WTC11 (cell line): ENCODE results near the gene SMTN. TPM values are rescaled to one million over a fixed set of nuclear protein-coding genes. Genes with fewer than 3 reads are reported as not detected.

ENCODE experiments used
- ATAC-seq: fragments of 200-7000 bp; cut with Tn5 transposase; 2 replicates; pipeline ENCODE4 v1.10.0; 2021; ENCODE audit warnings: mild to moderate bottlenecking, moderate library complexity
- CTCF ChIA-PET: fragments of 300-600 bp; sonication (Branson Sonifier 250); formaldehyde crosslinking; loops from one replicate; lab custom pipeline; 2021; ENCODE audit warnings: antibody characterized with exemption; lab: Charles Lee
- POLR2A ChIA-PET: fragments of 350-600 bp; sonication (Branson Sonifier 250); formaldehyde crosslinking; loops from one replicate; lab custom pipeline; 2021; ENCODE audit warnings: antibody characterized with exemption; lab: Charles Lee
- DNase-seq: peaks from one replicate; pipeline ENCODE4 v3.0.0; 2021; ENCODE audit warnings: low spot score
- H3K27ac Mint-ChIP-seq: 2 replicates; pipeline ENCODE4 v1.8.0; 2021; ENCODE audit warnings: mixed read lengths
- H3K27me3 Mint-ChIP-seq: 2 replicates; pipeline ENCODE4 v1.8.0; 2021; ENCODE audit warnings: low read depth, mild to moderate bottlenecking, moderate library complexity, mixed read lengths
- H3K36me3 Mint-ChIP-seq: 2 replicates; pipeline ENCODE4 v1.8.0; 2021; ENCODE audit warnings: mixed read lengths
- H3K4me1 Mint-ChIP-seq: 2 replicates; pipeline ENCODE4 v1.8.0; 2022; ENCODE audit warnings: mixed read lengths
- H3K4me3 Mint-ChIP-seq: 2 replicates; pipeline ENCODE4 v1.8.0; 2021; ENCODE audit warnings: mild to moderate bottlenecking, moderate library complexity, mixed read lengths
- H3K9me3 Mint-ChIP-seq: 2 replicates; pipeline ENCODE4 v1.8.0; 2021; ENCODE audit warnings: mixed read lengths
- ATF1 ChIP-seq: sonication (generic); formaldehyde crosslinking; IDR thresholded peaks from 2 replicates; pipeline ENCODE4 v1.8.1; 2023; ENCODE audit warnings: mild to moderate bottlenecking, moderate library complexity, missing genetic modification reagents
- E2F4 ChIP-seq: sonication (generic); formaldehyde crosslinking; IDR thresholded peaks from 2 replicates; pipeline ENCODE4 v1.8.1; 2022; ENCODE audit warnings: low read depth, mild to moderate bottlenecking, moderate library complexity, missing genetic modification reagents, borderline replicate concordance
- ELF4 ChIP-seq: sonication (generic); formaldehyde crosslinking; IDR thresholded peaks from 2 replicates; pipeline ENCODE4 v1.8.1; 2022; ENCODE audit warnings: low read depth, mild to moderate bottlenecking, moderate library complexity, missing genetic modification reagents
- IRF1 ChIP-seq: sonication (generic); formaldehyde crosslinking; IDR thresholded peaks from 2 replicates; pipeline ENCODE4 v1.8.0; 2023; ENCODE audit warnings: missing genetic modification reagents
- MXD4 ChIP-seq: fragments of 250-450 bp; sonication (Bioruptor Pico); IDR thresholded peaks from 2 replicates; pipeline ENCODE4 v1.8.0; 2021; ENCODE audit warnings: mild to moderate bottlenecking, moderate library complexity, borderline replicate concordance
- NFATC4 ChIP-seq: fragments of 250-450 bp; sonication (Bioruptor Pico); IDR thresholded peaks from 2 replicates; pipeline ENCODE4 v1.9.0; 2021; ENCODE audit warnings: mild to moderate bottlenecking
- NFYB ChIP-seq: sonication (generic); formaldehyde crosslinking; conservative IDR thresholded peaks from 2 replicates; pipeline ENCODE4 v1.8.0; 2022; ENCODE audit warnings: low read depth, missing genetic modification reagents
- RELA ChIP-seq: sonication (generic); formaldehyde crosslinking; IDR thresholded peaks from 2 replicates; pipeline ENCODE4 v1.8.1; 2022; ENCODE audit warnings: missing genetic modification reagents, mild to moderate bottlenecking, borderline replicate concordance
- RORB ChIP-seq: fragments of 250-450 bp; sonication (Bioruptor Pico); IDR thresholded peaks from 2 replicates; pipeline ENCODE4 v1.9.0; 2021; ENCODE audit warnings: mild to moderate bottlenecking
- SMAD3 ChIP-seq: sonication (generic); formaldehyde crosslinking; IDR thresholded peaks from 2 replicates; pipeline ENCODE4 v1.8.0; 2022; ENCODE audit warnings: missing genetic modification reagents, mild to moderate bottlenecking, borderline replicate concordance
- TP53 ChIP-seq: sonication (generic); formaldehyde crosslinking; IDR thresholded peaks from 2 replicates; pipeline ENCODE4 v1.8.1; 2023; ENCODE audit warnings: mild to moderate bottlenecking, missing genetic modification reagents
- USF1 ChIP-seq: sonication (generic); formaldehyde crosslinking; IDR thresholded peaks from 2 replicates; pipeline ENCODE4 v1.8.0; 2022; ENCODE audit warnings: mild to moderate bottlenecking, missing genetic modification reagents
- ZBTB43 ChIP-seq: sonication (generic); formaldehyde crosslinking; IDR thresholded peaks from 2 replicates; pipeline ENCODE4 v1.8.1; 2023; ENCODE audit warnings: mild to moderate bottlenecking, missing genetic modification reagents
- ZNF263 ChIP-seq: sonication (generic); formaldehyde crosslinking; IDR thresholded peaks from 2 replicates; pipeline ENCODE4 v1.8.1; 2022; ENCODE audit warnings: low read depth, mild to moderate bottlenecking, moderate library complexity, missing genetic modification reagents
- ZNF317 ChIP-seq: sonication (generic); formaldehyde crosslinking; IDR thresholded peaks from 2 replicates; pipeline ENCODE4 v1.8.1; 2023; ENCODE audit warnings: low read depth, mild to moderate bottlenecking, moderate library complexity, missing genetic modification reagents, borderline replicate concordance
- ZNF423 ChIP-seq: fragments of 250-450 bp; sonication (Bioruptor Pico); IDR thresholded peaks from 2 replicates; pipeline ENCODE4 v2.1.2; 2022; ENCODE audit warnings: mild to moderate bottlenecking, moderate library complexity
- ZNF425 ChIP-seq: fragments of 250-450 bp; sonication (Bioruptor Pico); conservative IDR thresholded peaks from 2 replicates; pipeline ENCODE4 v1.9.0; 2021; ENCODE audit warnings: mild to moderate bottlenecking
- total RNA-seq: library from RNA; stranded (reverse); gene quantifications from 3 replicates; pipeline ENCODE4 v1.2.3, GENCODE V29; 2021

Gene SMTN
- total RNA-seq, 1 experiment from 2014 or later, result 34.5 TPM

GRCh38 chr22:31103111-31103510, 22.0 kb downstream of the SMTN start:
- CTCF ChIA-PET, result interaction anchor here (1.1 to 9.1 kb wide), 3 partner anchors 14 to 24 kb away, joined by 3 to 363 read pairs (median 56); partner anchors contain the start of gene SMTN
- Mint-ChIP-seq H3K27me3 (peaks cover 46% of the 10 kb centered on the region), H3K4me3 (no peak overlapping the region), H3K4me1 (peaks cover 26% of the 10 kb centered on the region), H3K36me3 (no peaks in the 10 kb centered on the region; the same call in 1 of the 2 replicates), H3K9me3 (no peaks in the 10 kb centered on the region), H3K27ac (no peak overlapping the region)
- TF ChIP-seq RELA, result no peak
- TF ChIP-seq ZNF423 (CRISPR knock-in tag), result no peak
- no peak for TF ChIP-seq ZNF425 (CRISPR knock-in tag)
- no peak for TF ChIP-seq USF1 (CRISPR knock-in tag)
- TF ChIP-seq ATF1 (CRISPR knock-in tag), result no peak
- TF ChIP-seq NFYB, result no peak
- no peak for TF ChIP-seq TP53 (CRISPR knock-in tag)
- TF ChIP-seq ZNF263 (CRISPR knock-in tag), result no peak
- TF ChIP-seq SMAD3 (CRISPR knock-in tag), result no peak
- TF ChIP-seq ELF4, result no peak
- TF ChIP-seq ZNF317 (CRISPR knock-in tag), result no peak
- no peak for TF ChIP-seq RORB (CRISPR knock-in tag)
- DNase-seq (no peak), ATAC-seq (no peak)
- POLR2A ChIA-PET, result no interaction called here

- H3K36me3 Mint-ChIP-seq, result no peaks in the 10 kb centered on the region; the same call in 1 of the 2 replicates
- H3K27ac Mint-ChIP-seq, result no peak overlapping the region
- no peaks in the 10 kb centered on the region for H3K9me3 Mint-ChIP-seq
- H3K27me3 Mint-ChIP-seq, result peaks cover 45% of the 10 kb centered on the region
- CTCF ChIA-PET, result interaction anchor here (0.6 to 9.1 kb wide), 31 partner anchors 12 to 532 kb away, joined by 3 to 363 read pairs (median 5); partner anchors contain the start of genes LIMK2, MORC2, PIK3IP1 and PLA2G3
- no peak for DNase-seq
- no peak overlapping the region for H3K4me3 Mint-ChIP-seq
- peaks cover 20% of the 10 kb centered on the region for H3K4me1 Mint-ChIP-seq
- ATAC-seq, result no peak
- POLR2A ChIA-PET, result interaction anchor here (1.2 kb wide), 3 partner anchors 17 to 188 kb away, joined by 3 to 4 read pairs (median 3); no protein-coding TSS in a partner anchor
- TF ChIP-seq IRF1 (CRISPR knock-in tag), result no peak
- no peak for TF ChIP-seq E2F4 (CRISPR knock-in tag)
- no peak for TF ChIP-seq RORB (CRISPR knock-in tag)
- no peak for TF ChIP-seq MXD4 (CRISPR knock-in tag)
- no peak for TF ChIP-seq ZBTB43 (CRISPR knock-in tag)
- no peak for TF ChIP-seq NFATC4
Observed at GRCh38 chr22:31103899-31104694, 23.0 kb downstream of the SMTN start.
